Measurements from ENCODE around the gene TMEM174. TPM values are rescaled to one million over a fixed set of nuclear protein-coding genes. Genes with fewer than 3 reads are reported as not detected.

The TMEM174 gene
- total and polyA plus RNA-seq, 2 donors (not counting 1 experiment from before 2014, with no cell fraction given), result not detected

- ChIA-PET CTCF (no interaction called here), POLR2A (no interaction called here)
- Histone ChIP-seq H4K20me1 (ENCODE audit: control insufficient read depth, insufficient read depth, low read length, poor library complexity, severe bottlenecking) (no peaks in the 10 kb centered on the region), H3K4me1 (ENCODE audit: control insufficient read depth in 2 of 2, insufficient read depth in 2 of 2, low read length in 2 of 2) (peaks cover 9 to 15% of the 10 kb centered on the region in 2 donors), H3K9me3 (ENCODE audit: control extremely low read depth in 1 of 3, control insufficient read depth in 2 of 3, insufficient read depth in 1 of 3, low read length in 2 of 3) (peaks cover 0 to 22% (median 0%) of the 10 kb centered on the region in 3 donors), H3K79me2 (ENCODE audit: control insufficient read depth, insufficient read depth, low read length) (no peaks in the 10 kb centered on the region), H3K4me3 (ENCODE audit: control extremely low read depth in 1 of 5, extremely low read depth in 1 of 5, insufficient read depth in 1 of 5, low read depth in 2 of 5, low read length in 4 of 5) (no peak overlapping the region), H3K4me2 (replicated peaks; ENCODE audit: low read depth, low read length, poor library complexity, severe bottlenecking) (no peak overlapping the region), H2AFZ (ENCODE audit: insufficient read depth, low read depth, low read length, poor library complexity, severe bottlenecking) (no peak overlapping the region), H3K27me3 (replicated peaks in 1 of 4; ENCODE audit: control extremely low read depth in 1 of 4, control insufficient read depth in 3 of 4, insufficient read depth in 4 of 4, low read length in 3 of 4) (peaks cover 0 to 58% (median 36%) of the 10 kb centered on the region in 4 experiments), H3K9ac (ENCODE audit: low read length) (no peak overlapping the region), H3K27ac (ENCODE audit: low read length in 2 of 2) (no peak overlapping the region), H3K36me3 (replicated peaks in 1 of 2; ENCODE audit: control extremely low read depth in 1 of 2, control insufficient read depth in 1 of 2, extremely low read depth in 1 of 2, insufficient read depth in 2 of 2, low read length in 1 of 2) (no peaks in the 10 kb centered on the region)
- WGBS (ENCODE audit: insufficient coverage), result 91% methylated on average over 18 of the region's 18 CpGs
- DNase-seq (no peak), ATAC-seq (ENCODE audit: low read depth) (no peak)
- Mint-ChIP-seq H3K27me3 (peaks cover 73% of the 10 kb centered on the region), H3K9me3 (ENCODE audit: insufficient read depth) (no peaks in the 10 kb centered on the region), H3K27ac (no peak overlapping the region), H3K4me1 (peaks cover 21% of the 10 kb centered on the region), H3K4me3 (no peak overlapping the region)
- no peak for TF ChIP-seq EZH2 (IDR thresholded peaks at IDR 0.05; ENCODE audit: borderline replicate concordance, insufficient read depth, low read depth, low read length, poor library complexity, severe bottlenecking)
- TF ChIP-seq CTCF (IDR thresholded peaks at IDR 0.05), result no peak
- intact Hi-C loops (cut with micrococcal nuclease), result no loop called here
Observed at GRCh38 chr5:73155271-73156222, 17.4 kb upstream of the TMEM174 start.

All from B cell (primary cell).